Muscle layer of duodenum (tissue), 2 donors: ENCODE data around the gene TOP1.
"Not testable (repeated sequence)": the region's sequence is repeated elsewhere in the genome, so short reads cannot be mapped to it uniquely, and the experiment has no call there.

ENCODE experiments used
- H3K27ac ChIP-seq: one replicate; pipeline ENCODE4 v1.7.0; 2013; ENCODE audit warnings: mild to moderate bottlenecking, low read length
- H3K27me3 ChIP-seq: one replicate; pipeline ENCODE4 v1.7.0; 2013; ENCODE audit warnings: low read depth, mild to moderate bottlenecking, control low read depth, low read length
- H3K36me3 ChIP-seq, 2 donors: one replicate each; pipeline ENCODE4 v1.7.0; 2013; ENCODE audit warnings: low read length in 2 of 2, control low read depth in 1 of 2, mild to moderate bottlenecking in 1 of 2; ENCODE audit not compliant: insufficient read depth in 2 of 2, control insufficient read depth in 1 of 2
- H3K4me1 ChIP-seq, 2 donors: one replicate each; pipeline ENCODE4 v1.7.0; 2013; ENCODE audit warnings: low read length in 2 of 2, mild to moderate bottlenecking in 2 of 2, control low read depth in 1 of 2, moderate library complexity in 1 of 2; ENCODE audit not compliant: insufficient read depth in 2 of 2, control insufficient read depth in 1 of 2
- H3K4me3 ChIP-seq, 2 donors: one replicate each; pipeline ENCODE4 v1.7.0; 2013; ENCODE audit warnings: low read length in 2 of 2, low read depth in 1 of 2, mild to moderate bottlenecking in 1 of 2
- H3K9me3 ChIP-seq, 2 donors: one replicate each; pipeline ENCODE4 v1.7.0; 2013; ENCODE audit warnings: low read length in 2 of 2, control low read depth in 1 of 2, mild to moderate bottlenecking in 1 of 2; ENCODE audit not compliant: control insufficient read depth in 1 of 2
- donor health status: healthy.

Gene TOP1

DNA sequence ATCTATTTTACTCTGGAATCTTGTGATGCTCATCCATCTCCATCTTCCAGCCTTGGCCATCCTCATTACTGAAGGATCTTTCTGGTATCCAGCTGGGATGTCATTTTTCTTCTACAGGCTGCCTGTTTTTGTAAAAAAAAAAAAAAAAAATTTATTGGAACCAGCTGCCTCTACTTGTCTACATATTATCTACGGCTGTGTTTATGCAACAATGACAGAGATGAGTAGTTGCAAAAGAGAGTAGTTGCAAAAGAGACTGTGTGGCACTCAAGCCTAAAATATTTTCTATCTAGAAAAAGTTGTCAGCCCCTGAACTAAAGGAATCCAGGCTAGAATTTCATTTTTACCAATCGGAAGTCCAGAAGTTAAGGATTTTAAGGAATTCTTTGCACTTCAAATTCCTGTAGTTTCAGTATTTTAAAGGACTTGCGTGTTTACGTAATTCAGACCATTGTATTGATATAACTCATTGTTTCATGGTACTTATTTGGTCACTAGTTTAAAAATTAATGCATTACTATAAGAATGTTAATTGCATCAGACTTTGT lies 70.2 kb downstream of the TOP1 start:
- Histone ChIP-seq H3K27ac (no peak overlapping the region), H3K9me3 (no peaks in the 10 kb centered on the region), H3K4me1 (no peaks in the 10 kb centered on the region), H3K27me3 (no peaks in the 10 kb centered on the region), H3K4me3 (no peak overlapping the region), H3K36me3 (peaks cover 57 to 68% of the 10 kb centered on the region in 2 donors)

GRCh38 chr20:41100001-41100480 lies 71.4 kb downstream of the TOP1 start:
- Histone ChIP-seq H3K27ac (no peak overlapping the region), H3K4me3 (no peak overlapping the region), H3K4me1 (no peaks in the 10 kb centered on the region), H3K27me3 (no peaks in the 10 kb centered on the region), H3K9me3 (no peaks in the 10 kb centered on the region), H3K36me3 (peaks cover 66 to 69% of the 10 kb centered on the region in 2 donors)

DNA sequence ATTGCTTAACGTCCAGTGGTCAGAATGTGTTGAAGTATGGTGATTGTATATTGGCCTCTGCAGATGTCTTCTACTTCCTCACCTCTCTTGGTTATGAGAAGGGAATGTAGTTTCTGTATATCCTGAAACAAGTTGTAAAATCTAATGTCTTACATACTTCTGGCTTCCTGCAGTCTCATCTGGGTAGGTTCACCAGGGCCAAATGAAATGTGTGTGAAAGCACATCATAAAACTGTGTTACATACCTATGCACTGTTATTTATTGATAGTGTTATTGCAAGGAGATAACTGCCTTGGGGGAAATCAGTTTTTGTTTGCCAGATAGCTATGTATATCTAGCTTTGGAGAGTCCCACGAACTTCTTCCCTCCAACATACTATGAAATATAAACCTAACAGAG lies 73.0 kb downstream of the TOP1 start:
- Histone ChIP-seq H3K4me1 (no peaks in the 10 kb centered on the region), H3K9me3 (no peaks in the 10 kb centered on the region), H3K4me3 (no peak overlapping the region), H3K36me3 (peaks cover 61 to 70% of the 10 kb centered on the region in 2 donors), H3K27ac (no peak overlapping the region), H3K27me3 (no peaks in the 10 kb centered on the region)

DNA sequence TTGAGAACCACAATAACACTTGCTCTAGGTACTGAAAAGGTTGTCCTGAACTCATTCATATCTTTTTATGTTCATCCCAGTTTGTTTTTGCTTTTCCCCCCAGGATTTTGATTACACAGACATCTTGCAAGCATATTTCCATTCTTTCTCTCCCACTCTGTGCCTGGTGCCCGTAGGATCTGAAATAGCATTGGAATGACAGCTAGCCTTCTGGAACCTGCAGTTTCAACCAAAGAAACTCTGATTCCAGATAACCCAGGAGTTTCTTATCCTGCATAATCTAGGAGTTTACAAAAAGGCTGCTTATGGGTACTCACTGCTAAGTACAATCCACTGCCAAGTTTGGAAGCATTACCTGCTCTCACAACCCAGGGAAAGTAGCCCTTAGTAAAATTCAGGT lies 79.9 kb downstream of the TOP1 start:
- H3K4me3 ChIP-seq: no peak overlapping the region
- H3K27me3 ChIP-seq: no peaks in the 10 kb centered on the region
- H3K9me3 ChIP-seq: no peaks in the 10 kb centered on the region
- no peaks in the 10 kb centered on the region for H3K4me1 ChIP-seq
- no peak overlapping the region for H3K27ac ChIP-seq
- peaks cover 38 to 50% of the 10 kb centered on the region in 2 donors for H3K36me3 ChIP-seq

DNA sequence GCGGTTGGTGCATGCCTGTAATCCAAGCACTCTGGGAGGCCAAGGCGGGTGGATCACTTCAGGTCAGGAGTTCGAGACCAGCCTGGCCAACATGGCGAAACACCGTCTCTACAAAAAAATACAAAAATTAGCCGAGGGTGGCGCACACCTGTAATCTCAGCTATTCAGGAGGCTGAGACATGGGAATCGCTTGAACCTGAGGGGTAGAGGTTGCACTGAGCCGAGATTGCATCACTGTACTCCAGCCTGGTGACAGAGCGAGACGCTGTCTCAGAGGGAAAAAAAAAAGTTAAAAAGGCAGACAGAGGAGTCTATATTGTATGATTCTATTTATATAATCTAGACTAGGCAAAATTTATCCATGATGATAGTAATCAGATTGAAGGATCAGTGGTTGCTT lies 81.4 kb downstream of the TOP1 start:
- Histone ChIP-seq H3K4me3 (no peak overlapping the region), H3K36me3 (peaks cover 41 to 52% of the 10 kb centered on the region in 2 donors), H3K27me3 (no peaks in the 10 kb centered on the region), H3K27ac (no peak overlapping the region), H3K9me3 (no peaks in the 10 kb centered on the region), H3K4me1 (no peaks in the 10 kb centered on the region)

GRCh38 chr20:41110930-41111577 lies 82.4 kb downstream of the TOP1 start:
- peaks cover 49 to 63% of the 10 kb centered on the region in 2 donors for H3K36me3 ChIP-seq
- H3K4me1 ChIP-seq: no peaks in the 10 kb centered on the region
- H3K27ac ChIP-seq: no peak overlapping the region

GRCh38 chr20:41111578-41111951 lies 82.9 kb downstream of the TOP1 start:
- Histone ChIP-seq H3K27me3 (no peaks in the 10 kb centered on the region), H3K9me3 (no peaks in the 10 kb centered on the region), H3K36me3 (peaks cover 53 to 68% of the 10 kb centered on the region in 2 donors), H3K4me3 (no peak overlapping the region), H3K27ac (no peak overlapping the region), H3K4me1 (no peaks in the 10 kb centered on the region)

More at GRCh38 chr20:41110930-41111577, 82.4 kb downstream of the TOP1 start:
- no peaks in the 10 kb centered on the region for H3K27me3 ChIP-seq
- H3K4me3 ChIP-seq: no peak overlapping the region
- H3K9me3 ChIP-seq: no peaks in the 10 kb centered on the region

DNA sequence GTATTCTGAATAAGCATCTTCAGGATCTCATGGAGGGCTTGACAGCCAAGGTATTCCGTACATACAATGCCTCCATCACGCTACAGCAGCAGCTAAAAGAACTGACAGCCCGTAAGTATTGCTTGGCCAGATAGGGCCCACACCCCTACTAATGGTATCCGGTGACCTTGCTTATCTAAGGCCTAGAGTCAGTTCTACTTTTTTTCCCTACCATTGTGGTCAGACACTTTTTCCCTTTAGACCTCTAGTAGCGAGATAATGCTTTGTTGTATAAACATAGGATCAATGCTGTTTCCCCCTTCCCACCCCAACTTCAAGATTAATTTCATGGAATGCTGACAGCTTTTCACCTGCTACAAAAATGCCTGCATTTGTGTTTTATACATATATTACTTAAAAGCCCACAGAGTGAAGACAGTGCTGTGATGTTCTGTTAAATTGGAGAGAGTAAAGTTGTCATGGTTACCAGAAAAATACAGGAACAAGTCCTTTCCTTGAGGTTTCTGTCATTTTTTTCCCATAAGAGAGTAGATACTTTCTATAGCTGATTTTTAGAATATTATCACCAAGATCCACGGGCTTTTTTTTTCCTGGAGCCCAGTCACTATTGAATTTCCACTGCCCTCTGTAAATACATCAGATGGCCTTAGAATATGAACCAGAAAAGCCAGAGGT lies 87.8 kb downstream of the TOP1 start:
- Histone ChIP-seq H3K4me1 (no peaks in the 10 kb centered on the region), H3K27ac (no peak overlapping the region), H3K36me3 (peaks cover 75 to 89% of the 10 kb centered on the region in 2 donors), H3K4me3 (no peak overlapping the region), H3K27me3 (no peaks in the 10 kb centered on the region), H3K9me3 (no peaks in the 10 kb centered on the region)

DNA sequence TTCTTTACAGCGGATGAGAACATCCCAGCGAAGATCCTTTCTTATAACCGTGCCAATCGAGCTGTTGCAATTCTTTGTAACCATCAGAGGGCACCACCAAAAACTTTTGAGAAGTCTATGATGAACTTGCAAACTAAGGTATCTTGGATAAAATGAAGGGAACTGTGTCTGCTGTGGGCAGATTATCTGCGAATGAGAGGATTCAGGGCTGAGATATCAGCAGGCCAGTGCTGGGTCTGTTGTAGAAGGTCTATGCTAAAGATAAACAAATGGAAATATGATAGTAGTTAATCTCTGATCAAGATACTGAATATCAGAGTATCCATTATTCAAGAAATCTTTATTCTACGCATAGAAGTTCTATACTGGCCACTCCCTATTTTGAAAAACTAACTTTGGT lies 89.5 kb downstream of the TOP1 start:
- not testable (repeated sequence) for H3K27ac ChIP-seq, H3K27me3 ChIP-seq, H3K4me3 ChIP-seq, H3K4me1 ChIP-seq, H3K9me3 ChIP-seq
- peaks cover 84 to 95% of the 10 kb centered on the region in 2 donors for H3K36me3 ChIP-seq

DNA sequence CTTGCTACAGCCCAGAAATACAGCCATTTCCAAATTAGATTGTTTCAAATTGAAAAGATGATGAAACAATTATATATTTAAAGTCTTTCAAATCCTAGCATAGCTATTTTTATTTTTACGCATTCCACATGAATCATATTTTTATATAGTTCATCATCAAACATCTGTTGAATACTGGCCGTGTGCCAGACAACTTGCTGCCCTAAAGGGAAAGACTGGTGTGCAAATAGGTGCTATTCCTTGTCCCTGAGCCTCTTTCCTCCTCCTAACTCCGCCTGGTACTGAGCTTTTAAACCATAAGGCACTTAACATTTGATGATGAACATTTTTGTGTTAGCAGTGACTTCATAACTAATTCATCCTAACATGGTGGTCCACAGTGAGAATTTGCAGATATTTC lies 90.0 kb downstream of the TOP1 start:
- Histone ChIP-seq H3K27me3 (no peaks in the 10 kb centered on the region), H3K4me3 (no peak overlapping the region), H3K27ac (no peak overlapping the region), H3K9me3 (no peaks in the 10 kb centered on the region), H3K36me3 (peaks cover 85 to 93% of the 10 kb centered on the region in 2 donors), H3K4me1 (no peaks in the 10 kb centered on the region)

- Histone ChIP-seq H3K4me1 (no peaks in the 10 kb centered on the region), H3K9me3 (no peaks in the 10 kb centered on the region), H3K4me3 (no peak overlapping the region), H3K36me3 (peaks cover 77 to 88% of the 10 kb centered on the region in 2 donors), H3K27me3 (no peaks in the 10 kb centered on the region), H3K27ac (no peak overlapping the region)
Measured at GRCh38 chr20:41119614-41120561, 91.3 kb downstream of the TOP1 start.
